K562 (cell line): ENCODE data around the gene CMPK1. TPM values are rescaled to one million over a fixed set of nuclear protein-coding genes. Genes with fewer than 3 reads are reported as not detected.

Experiments used
- ATAC-seq: fragments of 200-7000 bp; cut with Tn5 transposase; 3 replicates; pipeline ENCODE4 v1.9.1; 2020; ENCODE audit warnings: moderate library complexity
- BruUV-seq: library from RNA; stranded (reverse); fragments of 400-500 nt; replicated peaks from 2 replicates; lab custom pipeline; 2021; lab: Mats Ljungman, UMichigan
- CTCF ChIA-PET: fragments of 300-600 bp; formaldehyde crosslinking; extraction: SDS; loops from one replicate; lab custom pipeline; 2021; ENCODE audit warnings: low intra/inter-chr PET ratio; lab: Yijun Ruan, JAX
- POLR2A ChIA-PET: fragments of 300-600, 350-650 bp; sonication (Branson Sonifier 250); formaldehyde crosslinking; extraction: SDS; loops from one replicate; lab custom pipeline; 2021; ENCODE audit warnings: antibody characterized with exemption, inconsistent platforms; lab: Yijun Ruan, JAX
- DNase-seq, 4 experiments: peaks; one replicate each; pipeline versions ENCODE4 v3.0.0 to v3.0.0-alpha.2; 2011 to 2018; ENCODE audit warnings: low spot score in 3 of 4, mixed read lengths in 3 of 4; ENCODE audit errors: extremely low read depth in 1 of 4
- FAIRE-seq: peaks from 2 replicates; lab custom pipeline; 2011; peaks lifted over from hg19 to GRCh38; lab: Jason Lieb, UNC
- H2AFZ ChIP-seq: 2 replicates; pipeline ENCODE4 v1.6.0; 2011; ENCODE audit warnings: low read depth, low read length, control low read depth, inconsistent platforms
- H3K27ac ChIP-seq: fragments of 200-600 bp; 3 replicates; pipeline ENCODE4 v1.8.0; 2011; ENCODE audit warnings: low read depth, mild to moderate bottlenecking, control low read depth, inconsistent platforms, low read length, moderate library complexity, mixed read lengths; ENCODE audit errors: extremely low read depth
- H3K27me3 ChIP-seq, 2 experiments: fragments of 300-600 bp in 1 of 2; 2 replicates in 1 of 2; 3 replicates in 1 of 2; pipeline versions ENCODE4 v1.6.0 to v1.8.0; 2011; ENCODE audit warnings: inconsistent platforms in 2 of 2, low read length in 2 of 2, mild to moderate bottlenecking in 1 of 2, mixed read lengths in 1 of 2, moderate library complexity in 1 of 2; ENCODE audit not compliant: control insufficient read depth in 2 of 2, insufficient read depth in 2 of 2
- H3K36me3 ChIP-seq: fragments of 300-600 bp; 3 replicates; pipeline ENCODE4 v1.8.0; 2011; ENCODE audit warnings: mild to moderate bottlenecking, low read length, inconsistent platforms; ENCODE audit not compliant: control insufficient read depth, insufficient read depth
- H3K4me1 ChIP-seq, 2 experiments: fragments of 200-600 bp in 1 of 2; replicated peaks in 1 of 2; 2 replicates in 1 of 2; 3 replicates in 1 of 2; pipeline versions ENCODE4 v1.5.1 to v1.8.0; 2011; ENCODE audit warnings: inconsistent platforms in 2 of 2, low read length in 2 of 2, mild to moderate bottlenecking in 1 of 2, mixed read lengths in 1 of 2, moderate library complexity in 1 of 2; ENCODE audit not compliant: control insufficient read depth in 2 of 2, insufficient read depth in 2 of 2
- H3K4me2 ChIP-seq: 2 replicates; pipeline ENCODE4 v1.6.1; 2011; ENCODE audit warnings: low read length, control low read depth, inconsistent platforms, mixed read lengths; ENCODE audit not compliant: insufficient read depth
- H3K4me3 ChIP-seq: fragments of 200-600 bp; sonication (generic), shearing (Covaris generic); 2 replicates; pipeline ENCODE4 v1.5.1; 2016; ENCODE audit warnings: control low read depth, inconsistent platforms
- H3K79me2 ChIP-seq: fragments of 200-600 bp; 3 replicates; pipeline ENCODE4 v1.8.0; 2011; ENCODE audit warnings: low read length, inconsistent platforms; ENCODE audit not compliant: control insufficient read depth, insufficient read depth
- H3K9ac ChIP-seq, 2 experiments: 2 replicates each; pipeline versions ENCODE4 v1.6.0 to v1.6.1; 2011; ENCODE audit warnings: low read depth in 2 of 2, low read length in 2 of 2, control low read depth in 1 of 2, inconsistent platforms in 1 of 2, mild to moderate bottlenecking in 1 of 2, mixed read lengths in 1 of 2; ENCODE audit not compliant: insufficient read depth in 1 of 2
- H3K9me1 ChIP-seq: one replicate; pipeline ENCODE4 v1.6.0; 2011; ENCODE audit warnings: inconsistent platforms, mild to moderate bottlenecking, low read length, moderate library complexity; ENCODE audit not compliant: control insufficient read depth, insufficient read depth
- H3K9me3 ChIP-seq: replicated peaks from 2 replicates; pipeline ENCODE4 v1.5.1; 2011; ENCODE audit warnings: low read depth, low read length, inconsistent platforms; ENCODE audit not compliant: control insufficient read depth, insufficient read depth
- H4K20me1 ChIP-seq: replicated peaks from 2 replicates; pipeline ENCODE4 v1.6.1; 2011; ENCODE audit warnings: low read length, inconsistent platforms, mixed read lengths; ENCODE audit not compliant: control insufficient read depth, insufficient read depth
- HBP1 ChIP-seq: fragments of 450-650 bp; formaldehyde crosslinking; IDR thresholded peaks from 2 replicates; pipeline ENCODE4 v1.4.0; 2022; ENCODE audit warnings: missing genetic modification characterization
- HCFC1 ChIP-seq: IDR thresholded peaks from 2 replicates; pipeline ENCODE4 v1.6.1; 2012; ENCODE audit warnings: low read depth, low read length, improper control_type of control experiment
- MECOM ChIP-seq: fragments of 250-450 bp; sonication (Bioruptor Pico); IDR thresholded peaks from 2 replicates; pipeline ENCODE4 v1.8.0; 2022; ENCODE audit warnings: inconsistent platforms
- NR2F6 ChIP-seq: fragments of 450-650 bp; formaldehyde crosslinking; IDR thresholded peaks from 2 replicates; pipeline ENCODE4 v1.4.0; 2020; ENCODE audit warnings: mild to moderate bottlenecking
- OTX1 ChIP-seq: fragments of 450-650 bp; formaldehyde crosslinking; IDR thresholded peaks from 2 replicates; pipeline ENCODE4 v1.4.0; 2022; ENCODE audit warnings: mild to moderate bottlenecking
- PHB2 ChIP-seq: fragments of 450-650 bp; IDR thresholded peaks from 2 replicates; pipeline ENCODE4 v1.6.1; 2017; ENCODE audit warnings: low read depth
- POLR2A ChIP-seq: fragments of 450-650 bp; conservative IDR thresholded peaks from 2 replicates; pipeline ENCODE4 v1.6.1; 2016
- PTBP1 ChIP-seq: fragments of 200-400 bp; formaldehyde crosslinking; IDR thresholded peaks from 2 replicates; pipeline ENCODE4 v1.6.1; 2017; ENCODE audit warnings: low read depth, low read length
- PYGO2 ChIP-seq: fragments of 450-650 bp; IDR thresholded peaks from 2 replicates; pipeline ENCODE4 v1.6.1; 2016; ENCODE audit warnings: mild to moderate bottlenecking, missing genetic modification characterization, moderate library complexity, missing compliant biosample characterization
- SIX5 ChIP-seq, 2 experiments: IDR thresholded peaks; 2 replicates each; pipeline ENCODE4 v1.6.1; 2011; ENCODE audit warnings: low read length in 2 of 2, borderline replicate concordance in 1 of 2, low read depth in 1 of 2, mild to moderate bottlenecking in 1 of 2, moderate library complexity in 1 of 2; ENCODE audit not compliant: insufficient read depth in 1 of 2
- TCF7 ChIP-seq: sonication (generic); IDR thresholded peaks from 2 replicates; pipeline ENCODE4 v1.6.1; 2016; ENCODE audit warnings: antibody characterized with exemption, borderline replicate concordance
- ZNF121 ChIP-seq: sonication (generic); formaldehyde crosslinking; conservative IDR thresholded peaks from 2 replicates; pipeline ENCODE4 v1.8.0; 2022; ENCODE audit warnings: missing genetic modification reagents
- ZNF76 ChIP-seq: fragments of 250-450 bp; sonication (Bioruptor Pico); IDR thresholded peaks from 2 replicates; pipeline ENCODE4 v1.4.0; 2020; ENCODE audit warnings: mild to moderate bottlenecking, moderate library complexity, borderline replicate concordance
- WGBS: fragments of 100-300 bp; shearing (Covaris generic); methylation state at CpG from one replicate; pipeline ENCODE4 v1.1.6; 2016; ENCODE audit warnings: low coverage, mixed read lengths; ENCODE audit not compliant: insufficient coverage; ENCODE audit errors: missing lambda C conversion rate; 5-methylcytosine and 5-hydroxymethylcytosine counted together
- in situ Hi-C: fragments of 300-500 bp; cut with MboI; formaldehyde crosslinking; loops from 4 replicates; pipeline ENCODE4 v1.15.0; 2018; ENCODE audit warnings: inconsistent platforms, mixed read lengths
- intact Hi-C: fragments of 100-400 bp; cut with micrococcal nuclease; formaldehyde crosslinking; loops from 2 replicates; pipeline ENCODE4 v1.14.2; 2022
- polyA plus RNA-seq, 8 experiments: library from polyadenylated mRNA; depleted of rRNA in 4 of 8; stranded (reverse) in 5 of 8; unstranded in 3 of 8; fragments of >200 nt; fragmentation: Nextera tagmentation in 2 of 8; fragmentation: Illumina TruSeq in 1 of 8; extraction: Ambion mirVana in 2 of 8; extraction: Trizol in 1 of 8; gene quantifications; 2 replicates each; pipeline versions ENCODE4 v1.2.1 to v1.2.3, GENCODE V29; 2011 to 2014; ENCODE audit warnings: inconsistent platforms in 1 of 8, missing spikeins in 1 of 8
- total RNA-seq, 7 experiments: library from RNA; depleted of rRNA in 6 of 7; stranded (reverse); fragments of >200 nt in 6 of 7; fragmentation: Illumina TruSeq in 2 of 7; extraction: Trizol in 2 of 7; gene quantifications; 2 replicates each; pipeline versions ENCODE4 v1.2.1 to v1.2.3, GENCODE V29; 2011 to 2021; ENCODE audit warnings: low replicate concordance in 1 of 7

CMPK1 gene
- total and polyA plus RNA-seq, 9 of the 15 experiments (the other 6 are each of a cell fraction or from before 2014, with no cell fraction given): 54.5 to 197 (median 116) TPM

GRCh38 chr1:47325528-47325927 is 8.1 kb upstream of the CMPK1 start (continued):
- TF ChIP-seq HBP1 (CRISPR knock-in tag) (no peak), SIX5 (IDR thresholded peaks at IDR 0.05; ENCODE audit: borderline replicate concordance in 1 of 2, insufficient read depth in 1 of 2, low read depth in 1 of 2, low read length in 2 of 2) (no peak), PTBP1 (no peak), TCF7 (no peak), PYGO2 (tag) (no peak), HCFC1 (no peak)

GRCh38 chr1:47326271-47326670 is 7.3 kb upstream of the CMPK1 start:
- Histone ChIP-seq H3K79me2 (no peaks in the 10 kb centered on the region), H3K9me3 (no peaks in the 10 kb centered on the region), H3K4me2 (no peak overlapping the region), H2AFZ (no peak overlapping the region), H4K20me1 (no peaks in the 10 kb centered on the region), H3K9ac (no peak overlapping the region), H3K27ac (no peak overlapping the region), H3K27me3 (no peaks in the 10 kb centered on the region), H3K36me3 (no peaks in the 10 kb centered on the region), H3K4me1 (peaks cover 0 to 9% of the 10 kb centered on the region in 2 experiments; a peak in 2 of 5 replicates), H3K9me1 (no peaks in the 10 kb centered on the region), H3K4me3 (no peak overlapping the region)
- ATAC-seq (no peak), DNase-seq (no peak), FAIRE-seq (no peak)
- ChIA-PET POLR2A (interaction anchor here (18.0 to 18.5 kb wide), 2 partner anchors 6 to 8 kb away, joined by 318 read pairs; partner anchors contain the start of genes CMPK1 and STIL), CTCF (no interaction called here)
- in situ Hi-C loops (no loop called here), intact Hi-C loops (no loop called here)
- WGBS: 47% methylated on average over 2 of the region's 2 CpGs
- TF ChIP-seq MECOM (no peak), PHB2 (no peak), ZNF121 (CRISPR knock-in tag) (peak; percentile 58), POLR2A (peak; percentile 39; the same call in 1 of the 2 replicates), OTX1 (no peak), ZNF76 (CRISPR knock-in tag) (no peak), NR2F6 (no peak)
- no TSS peak for BruUV-seq
